Activated CD4-positive, alpha-beta T cell treated with anti-CD3 and anti-CD28 coated beads for 48 hours (primary cell): Measurements from ENCODE around the gene TGM6.

Source experiments
- DNase-seq: peaks from one replicate; pipeline ENCODE4 v3.0.0-alpha.2; 2020

The TGM6 gene

DNA sequence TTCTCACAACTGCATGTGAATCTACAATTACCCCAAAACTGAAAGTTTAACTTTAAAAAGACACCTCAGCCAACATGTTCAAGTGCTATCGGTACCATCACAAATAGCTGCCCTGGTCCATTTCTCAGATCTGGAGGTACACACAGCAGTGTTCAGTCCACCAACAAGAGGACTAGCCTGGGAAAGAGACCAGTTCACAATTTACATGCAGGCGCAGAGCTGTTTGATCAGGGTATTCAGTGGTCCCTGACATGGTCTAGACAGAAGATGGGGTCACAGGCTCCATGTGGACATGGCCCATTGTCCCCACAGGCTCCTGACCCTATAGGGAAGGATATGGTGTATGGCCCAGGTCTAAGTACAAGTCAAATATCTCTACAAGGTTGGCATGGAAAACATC lies 15.6 kb upstream of the TGM6 start:
- DNase-seq, result no peak

DNA sequence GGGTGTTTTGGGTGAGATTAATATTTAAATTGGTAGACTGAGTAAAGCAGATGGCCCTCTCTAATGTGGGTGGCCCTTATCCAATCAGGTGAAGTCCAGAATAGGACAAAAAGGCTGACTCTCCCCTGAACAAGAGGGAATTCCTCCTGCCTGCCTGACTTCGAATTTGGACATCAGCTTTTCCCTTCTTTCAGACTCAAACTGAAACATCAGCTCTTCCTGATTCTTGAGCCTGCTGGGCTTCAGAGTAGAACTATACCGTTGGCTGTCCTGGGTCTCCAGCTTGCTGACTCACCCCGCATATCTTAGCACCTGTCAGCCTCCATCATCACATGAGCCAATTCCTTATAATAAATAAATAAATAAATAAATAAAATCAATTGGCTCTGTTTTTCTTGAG lies 15.0 kb upstream of the TGM6 start:
- no peak for DNase-seq

GRCh38 chr20:2368621-2369020 lies 12.1 kb upstream of the TGM6 start:
- DNase-seq, result no peak

DNA sequence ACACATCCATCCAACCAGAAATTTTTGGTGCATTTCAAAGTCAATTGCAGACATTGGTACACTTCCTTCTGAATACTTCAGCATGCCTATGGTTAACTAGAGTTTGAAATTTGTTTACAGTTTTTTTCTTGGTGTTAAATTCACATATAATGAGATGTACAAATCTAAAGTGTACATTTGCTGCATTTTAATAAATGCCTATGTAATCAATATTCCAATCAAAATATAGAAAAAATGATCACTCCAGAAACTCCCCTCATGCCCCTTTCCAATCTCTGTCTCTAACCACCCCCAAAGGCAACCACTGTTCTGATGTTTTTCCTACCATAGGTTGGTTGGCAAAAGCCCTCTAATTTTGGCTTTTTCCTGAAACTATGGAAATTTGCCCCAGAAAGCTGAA lies 7.6 kb upstream of the TGM6 start:
- no peak for DNase-seq

GRCh38 chr20:2374346-2375125 lies 6.2 kb upstream of the TGM6 start:
- DNase-seq, result no peak

DNA sequence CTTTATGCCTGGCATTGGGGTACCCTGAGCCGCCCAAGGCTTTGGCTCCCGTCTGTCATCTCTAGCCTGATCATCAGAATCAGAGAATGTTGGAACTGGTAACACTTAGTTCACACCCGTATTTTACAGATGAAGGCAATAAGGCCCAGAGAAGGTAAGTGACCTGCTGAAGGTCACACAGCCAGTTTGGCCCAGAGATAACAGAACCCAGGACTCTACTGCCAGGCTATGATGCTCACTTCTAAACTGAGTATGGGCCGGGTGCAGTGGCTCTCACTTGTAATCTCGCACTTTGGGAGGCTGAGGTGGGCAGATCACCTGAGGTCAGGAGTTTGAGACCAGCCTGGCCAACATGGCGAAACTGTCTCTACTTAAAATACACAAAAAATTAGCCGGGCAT lies 1.8 kb upstream of the TGM6 start:
- DNase-seq, result no peak

GRCh38 chr20:2379511-2380229 lies 1.0 kb upstream of the TGM6 start:
- peak; percentile 17 for DNase-seq

GRCh38 chr20:2381303-2381702 lies 602 bp downstream of the TGM6 start:
- DNase-seq, result no peak

DNA sequence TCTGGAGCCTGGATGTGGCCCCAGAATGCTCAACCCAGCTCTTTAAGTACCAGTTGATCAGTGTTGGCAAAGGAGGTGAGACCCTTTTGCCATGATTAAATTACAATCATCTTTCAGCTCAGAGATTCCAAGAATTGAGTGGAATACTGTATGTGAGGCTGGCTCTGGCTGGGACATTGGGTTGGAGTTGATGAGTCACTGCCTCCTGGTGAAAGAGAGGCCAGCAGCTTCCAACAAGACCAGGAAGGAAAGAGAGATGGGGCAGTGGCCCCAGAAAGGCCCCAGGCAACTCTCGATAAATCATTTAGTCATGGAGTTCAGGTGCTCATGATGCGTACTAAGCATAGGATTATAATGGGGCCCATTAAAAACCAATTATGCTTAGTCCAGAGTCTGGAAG lies 2.1 kb downstream of the TGM6 start:
- DNase-seq, result no peak

DNA sequence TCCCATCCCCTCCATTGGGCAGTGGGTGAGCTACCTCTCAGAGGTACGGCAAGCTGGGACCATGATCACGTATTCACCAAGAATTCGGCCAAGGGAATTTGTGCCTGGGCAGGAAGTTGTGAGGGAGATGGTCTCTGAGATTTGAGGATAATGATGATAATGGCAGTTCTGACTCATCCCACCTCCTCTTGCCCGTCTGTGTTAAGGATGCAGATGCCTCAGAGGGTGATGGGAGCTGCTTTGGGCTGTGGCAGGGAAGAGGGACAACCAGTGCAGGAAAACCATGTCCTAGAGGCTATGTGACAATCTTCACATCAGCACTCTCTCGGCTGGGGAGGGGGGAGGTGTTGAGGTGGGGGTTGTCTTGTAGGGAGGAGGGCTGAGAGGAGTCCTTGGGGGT lies 4.3 kb downstream of the TGM6 start:
- no peak for DNase-seq

- no peak for DNase-seq
Measured at GRCh38 chr20:2385496-2385895, 4.8 kb downstream of the TGM6 start.

GRCh38 chr20:2386516-2387179 lies 5.9 kb downstream of the TGM6 start:
- no peak for DNase-seq

- DNase-seq, result peak; percentile 81
Measured at GRCh38 chr20:2387180-2387577, 6.5 kb downstream of the TGM6 start.

DNA sequence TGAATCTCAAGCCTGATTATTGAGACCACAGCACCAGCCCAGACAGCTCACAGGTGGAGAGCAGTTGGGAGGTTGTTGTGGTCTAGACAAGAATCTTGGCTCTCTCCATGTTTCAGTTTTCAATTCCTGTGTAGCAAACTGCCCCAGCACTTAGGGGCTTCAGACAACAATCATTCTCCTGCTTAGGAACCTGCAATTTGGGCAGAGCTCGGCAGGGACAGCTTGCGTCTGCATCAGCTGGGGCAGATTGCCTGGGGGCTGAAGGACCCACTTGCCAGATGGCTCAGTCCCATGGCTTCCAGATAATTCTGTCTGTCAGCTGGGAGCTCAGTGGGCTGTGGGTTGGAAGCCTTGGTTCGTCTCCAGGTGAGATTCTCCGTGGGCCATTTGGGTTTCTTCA lies 6.9 kb downstream of the TGM6 start:
- no peak for DNase-seq

- no peak for DNase-seq
Measured at GRCh38 chr20:2390951-2391675, 10.4 kb downstream of the TGM6 start.

GRCh38 chr20:2394411-2395055 lies 13.8 kb downstream of the TGM6 start:
- DNase-seq, result no peak

GRCh38 chr20:2395136-2395535 lies 14.4 kb downstream of the TGM6 start:
- no peak for DNase-seq

DNA sequence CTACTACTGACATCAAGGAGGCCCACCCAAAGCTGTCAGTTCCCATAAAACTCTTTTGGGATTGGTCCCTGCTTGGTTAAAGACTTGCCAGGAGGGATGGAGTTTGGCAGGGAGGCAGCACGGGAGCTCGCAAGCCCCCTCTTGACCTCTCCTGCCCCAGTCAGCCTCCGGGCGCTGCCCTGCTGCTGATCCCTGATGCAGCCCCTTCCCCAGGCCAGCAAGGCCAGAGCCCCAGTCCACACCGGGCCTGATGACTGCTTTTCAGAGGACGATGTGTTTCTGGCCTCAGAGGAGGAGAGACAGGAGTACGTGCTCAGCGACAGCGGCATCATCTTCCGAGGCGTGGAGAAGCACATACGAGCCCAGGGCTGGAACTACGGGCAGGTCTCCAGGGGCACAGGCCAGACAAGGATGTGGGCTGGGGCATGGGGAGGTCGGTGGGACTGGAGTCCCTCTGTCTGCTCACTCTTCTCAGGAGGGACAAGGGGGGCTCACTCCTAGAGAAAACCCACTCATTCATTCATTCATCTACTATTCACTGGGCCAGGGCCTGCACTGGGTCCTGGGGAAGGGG lies 15.6 kb downstream of the TGM6 start:
- no peak for DNase-seq

DNA sequence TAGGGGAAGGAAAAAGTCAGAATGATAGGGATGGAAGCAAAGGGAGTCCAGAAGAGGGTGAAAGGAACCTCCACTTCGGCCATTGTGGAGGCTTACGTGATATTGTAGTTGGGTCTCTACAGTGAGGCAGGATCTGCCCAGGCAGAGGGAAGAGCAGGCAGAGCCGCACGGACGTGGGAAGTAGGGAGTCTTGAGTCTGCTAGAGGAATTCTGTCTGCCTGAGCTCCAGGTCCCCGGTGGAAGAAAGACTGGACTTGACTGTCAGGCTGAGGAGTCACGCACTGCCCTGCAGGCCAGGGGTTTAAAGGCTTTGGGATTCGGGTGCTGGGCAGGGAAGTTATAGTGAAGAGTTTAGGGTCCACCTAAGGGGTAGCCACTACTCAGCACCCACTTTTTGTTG lies 16.4 kb downstream of the TGM6 start:
- no peak for DNase-seq

- DNase-seq, result no peak
Measured at GRCh38 chr20:2397595-2398145, 17.0 kb downstream of the TGM6 start.

DNA sequence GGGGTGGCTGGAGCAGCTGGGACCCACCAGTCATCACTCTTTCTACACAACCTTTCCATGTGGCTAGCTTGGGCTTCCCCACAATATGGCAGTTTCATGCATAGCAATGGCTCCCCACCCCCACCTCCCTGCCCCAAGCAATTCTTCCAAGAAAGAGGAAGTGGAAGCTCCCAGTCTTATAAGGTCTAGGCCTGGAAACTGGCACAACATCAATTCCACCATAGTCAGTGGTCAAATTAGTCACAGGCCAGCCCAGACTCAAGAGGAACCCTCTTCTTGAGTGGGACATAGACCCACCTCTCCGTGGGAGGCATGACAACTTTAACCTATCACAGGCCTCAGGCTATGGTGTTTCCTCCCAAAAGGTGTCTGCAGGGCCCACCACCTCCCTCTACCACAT lies 17.7 kb downstream of the TGM6 start:
- DNase-seq, result no peak

DNA sequence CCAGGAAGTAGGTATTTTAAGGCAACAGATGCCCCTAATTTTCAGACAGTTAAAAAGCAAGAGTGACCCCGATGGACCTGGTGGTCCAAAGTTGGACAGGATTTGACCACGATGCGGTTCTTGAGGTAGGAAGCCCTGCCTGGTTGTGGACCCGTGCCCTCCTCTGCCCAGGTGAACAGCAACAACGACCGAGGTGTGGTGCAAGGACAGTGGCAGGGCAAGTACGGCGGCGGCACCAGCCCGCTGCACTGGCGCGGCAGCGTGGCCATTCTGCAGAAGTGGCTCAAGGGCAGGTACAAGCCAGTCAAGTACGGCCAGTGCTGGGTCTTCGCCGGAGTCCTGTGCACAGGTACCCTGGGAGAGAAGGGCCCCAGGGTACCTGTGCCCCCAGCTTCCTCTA lies 18.7 kb downstream of the TGM6 start:
- no peak for DNase-seq
